GM12878 (cell line): ENCODE data around the gene SPRING1. TPM values are rescaled to one million over a fixed set of nuclear protein-coding genes. Genes with fewer than 3 reads are reported as not detected.

Source experiments
- ATAC-seq: fragments of 200-7000 bp; cut with Tn5 transposase; 3 replicates; pipeline ENCODE4 v1.9.1; 2020; ENCODE audit warnings: mild to moderate bottlenecking, moderate library complexity
- BruUV-seq: library from RNA; stranded (reverse); fragments of 400-500 nt; replicated peaks from 2 replicates; lab custom pipeline; 2021; lab: Mats Ljungman, UMichigan
- CTCF ChIA-PET: fragments of 300-600 bp; sonication (Branson Sonifier 250); formaldehyde crosslinking; extraction: SDS; loops from one replicate; lab custom pipeline; 2021; ENCODE audit warnings: inconsistent platforms; lab: Yijun Ruan, JAX
- POLR2A ChIA-PET: fragments of 350-600 bp; formaldehyde crosslinking; extraction: SDS; loops from one replicate; lab custom pipeline; 2021; ENCODE audit warnings: inconsistent platforms; lab: Charles Lee
- RAD21 ChIA-PET: fragments of 300-600 bp; sonication (Branson Sonifier 250); formaldehyde crosslinking; loops from one replicate; lab custom pipeline; 2023; ENCODE audit warnings: antibody characterized with exemption; ENCODE audit not compliant: unreplicated experiment; lab: Charles Lee
- SMC1A ChIA-PET: fragments of 300-600 bp; sonication (Branson Sonifier 250); formaldehyde crosslinking; loops from one replicate; lab custom pipeline; 2023; ENCODE audit not compliant: unreplicated experiment, uncharacterized antibody; lab: Charles Lee
- DNase-seq: peaks from one replicate; pipeline ENCODE4 v3.0.0-alpha.2; 2011; ENCODE audit warnings: low read depth, low spot score
- FAIRE-seq: peaks from 3 replicates; lab custom pipeline; 2011; peaks lifted over from hg19 to GRCh38; lab: Jason Lieb, UNC
- H2AFZ ChIP-seq: 2 replicates; pipeline ENCODE4 v1.6.0; 2011; ENCODE audit warnings: low read depth, low read length, control low read depth; ENCODE audit not compliant: control insufficient read depth
- H3K27ac ChIP-seq: 2 replicates; pipeline ENCODE4 v1.5.1; 2011; ENCODE audit warnings: control low read depth; ENCODE audit not compliant: control insufficient read depth, insufficient read depth
- H3K27me3 ChIP-seq, 2 experiments: replicated peaks in 1 of 2; 2 replicates each; pipeline versions ENCODE4 v1.6.0 to v1.6.1; 2011; ENCODE audit warnings: low read length in 1 of 2; ENCODE audit not compliant: control insufficient read depth in 2 of 2, insufficient read depth in 2 of 2
- H3K36me3 ChIP-seq, 2 experiments: 2 replicates each; pipeline ENCODE4 v1.5.1; 2011; ENCODE audit warnings: low read length in 1 of 2; ENCODE audit not compliant: control insufficient read depth in 2 of 2, insufficient read depth in 2 of 2
- H3K4me1 ChIP-seq: 2 replicates; pipeline ENCODE4 v1.6.1; 2011; ENCODE audit warnings: mild to moderate bottlenecking, low read length, moderate library complexity, mixed read lengths; ENCODE audit not compliant: control insufficient read depth, insufficient read depth
- H3K4me2 ChIP-seq: 2 replicates; pipeline ENCODE4 v1.6.0; 2011; ENCODE audit warnings: control low read depth; ENCODE audit not compliant: control insufficient read depth, insufficient read depth
- H3K4me3 ChIP-seq: fragments of 200-600 bp; sonication (generic); 2 replicates; pipeline ENCODE4 v1.5.1; 2016
- H3K79me2 ChIP-seq: 2 replicates; pipeline ENCODE4 v1.6.0; 2011; ENCODE audit warnings: low read length; ENCODE audit not compliant: control insufficient read depth, insufficient read depth
- H3K9ac ChIP-seq: 2 replicates; pipeline ENCODE4 v1.8.0; 2011; ENCODE audit warnings: low read length, control low read depth, mixed read lengths; ENCODE audit not compliant: control insufficient read depth, insufficient read depth
- H3K9me3 ChIP-seq: replicated peaks from 3 replicates; pipeline ENCODE4 v1.5.1; 2011; ENCODE audit warnings: mild to moderate bottlenecking, low read length; ENCODE audit not compliant: control insufficient read depth, insufficient read depth
- H4K20me1 ChIP-seq: 2 replicates; pipeline ENCODE4 v1.6.0; 2011; ENCODE audit not compliant: control insufficient read depth, insufficient read depth
- ASH2L ChIP-seq: fragments of 300-600, 200-600 bp; sonication (generic); IDR thresholded peaks from 2 replicates; pipeline ENCODE4 v1.6.1; 2017; ENCODE audit warnings: low read depth, mild to moderate bottlenecking, borderline replicate concordance
- CHD2 ChIP-seq: IDR thresholded peaks from 2 replicates; pipeline ENCODE4 v1.6.1; 2011; ENCODE audit warnings: low read depth, low read length, improper control_type of control experiment, borderline replicate concordance
- CTCF ChIP-seq, 3 experiments: IDR thresholded peaks in 2 of 3; conservative IDR thresholded peaks in 1 of 3; 2 replicates each; pipeline ENCODE4 v1.5.1; 2011; ENCODE audit warnings: low read depth in 3 of 3, low read length in 3 of 3, mild to moderate bottlenecking in 3 of 3, control low read depth in 2 of 3, moderate library complexity in 2 of 3, inconsistent platforms in 1 of 3, mixed read lengths in 1 of 3; ENCODE audit not compliant: control insufficient read depth in 2 of 3, insufficient read depth in 1 of 3; ENCODE audit errors: extremely low read depth in 1 of 3
- EED ChIP-seq: sonication (generic); IDR thresholded peaks from 2 replicates; pipeline ENCODE4 v1.6.1; 2016; ENCODE audit warnings: antibody characterized with exemption, low read depth
- IKZF1 ChIP-seq: fragments of 450-650 bp; conservative IDR thresholded peaks from 2 replicates; pipeline ENCODE4 v1.6.1; 2017; ENCODE audit warnings: antibody characterized with exemption, mild to moderate bottlenecking
- IRF5 ChIP-seq: fragments of 450-650 bp; IDR thresholded peaks from 2 replicates; pipeline ENCODE4 v1.6.1; 2017; ENCODE audit warnings: borderline replicate concordance
- MYC ChIP-seq: IDR thresholded peaks from 2 replicates; pipeline ENCODE4 v1.6.1; 2011; ENCODE audit warnings: mild to moderate bottlenecking, low read length, moderate library complexity, inconsistent platforms; ENCODE audit not compliant: insufficient read depth, insufficient replicate concordance, insufficient read length, severe bottlenecking
- NBN ChIP-seq: fragments of 450-650 bp; IDR thresholded peaks from 2 replicates; pipeline ENCODE4 v1.6.1; 2016
- NFXL1 ChIP-seq: fragments of 450-650 bp; IDR thresholded peaks from 2 replicates; pipeline ENCODE4 v1.6.1; 2017; ENCODE audit warnings: antibody characterized with exemption, mild to moderate bottlenecking, borderline replicate concordance
- NFYB ChIP-seq: IDR thresholded peaks from 2 replicates; pipeline ENCODE4 v1.6.1; 2011; ENCODE audit warnings: low read depth, mild to moderate bottlenecking, low read length, improper control_type of control experiment, moderate library complexity; ENCODE audit not compliant: insufficient read depth
- POU2F2 ChIP-seq: IDR thresholded peaks from 3 replicates; pipeline ENCODE4 v1.6.1; 2011; ENCODE audit warnings: low read depth, mild to moderate bottlenecking, low read length, borderline replicate concordance
- RELA ChIP-seq: fragments of 450-650 bp; IDR thresholded peaks from 2 replicates; pipeline ENCODE4 v1.8.0; 2014; ENCODE audit warnings: borderline replicate concordance; ENCODE audit not compliant: partially characterized antibody
- SMAD1 ChIP-seq: fragments of 450-650 bp; IDR thresholded peaks from 2 replicates; pipeline ENCODE4 v1.6.1; 2018; ENCODE audit warnings: mild to moderate bottlenecking, low read depth; ENCODE audit not compliant: partially characterized antibody
- SMC3 ChIP-seq: IDR thresholded peaks from 2 replicates; pipeline ENCODE4 v1.6.1; 2011; ENCODE audit warnings: low read length, improper control_type of control experiment, borderline replicate concordance
- SP1 ChIP-seq: IDR thresholded peaks from one replicate; pipeline ENCODE4 v1.6.1; 2011; ENCODE audit warnings: low read depth, low read length
- STAT3 ChIP-seq: IDR thresholded peaks from 2 replicates; pipeline ENCODE4 v1.6.1; 2011; ENCODE audit warnings: low read depth, low read length, improper control_type of control experiment
- YY1 ChIP-seq: IDR thresholded peaks from 2 replicates; pipeline ENCODE4 v1.6.1; 2011; ENCODE audit warnings: low read depth, mild to moderate bottlenecking, low read length
- ZNF24 ChIP-seq: fragments of 450-650 bp; IDR thresholded peaks from 2 replicates; pipeline ENCODE4 v1.6.1; 2017; ENCODE audit warnings: antibody characterized with exemption, mild to moderate bottlenecking
- WGBS: methylation state at CpG from one replicate; pipeline ENCODE4 v1.1.6; 2016; ENCODE audit warnings: low lambda C conversion rate; ENCODE audit not compliant: insufficient replicate concordance, insufficient coverage; ENCODE audit errors: missing lambda C conversion rate; 5-methylcytosine and 5-hydroxymethylcytosine counted together
- in situ Hi-C: fragments of 300-500 bp; cut with MboI; formaldehyde crosslinking; loops from 9 replicates; pipeline ENCODE4 v1.14.3; 2018; ENCODE audit warnings: mixed read lengths
- intact Hi-C: fragments of 100-400 bp; cut with micrococcal nuclease; formaldehyde crosslinking; loops from one replicate; pipeline ENCODE4 v1.14.2; 2022; ENCODE audit not compliant: unreplicated experiment
- polyA plus RNA-seq, 11 experiments: library from polyadenylated mRNA; depleted of rRNA in 4 of 11; unstranded in 6 of 11; stranded (reverse) in 5 of 11; fragments of >200 nt; fragmentation: Nextera tagmentation in 4 of 11; fragmentation: Illumina TruSeq in 1 of 11; extraction: Ambion mirVana in 4 of 11; extraction: Trizol in 1 of 11; gene quantifications; 1 replicate in 1 of 11; 2 replicates in 10 of 11; pipeline versions ENCODE4 v1.2.1 to v1.2.3, GENCODE V29; 2011 to 2016; ENCODE audit warnings: inconsistent platforms in 2 of 11, missing spikeins in 2 of 11, low read depth in 1 of 11
- total RNA-seq, 4 experiments: library from RNA; depleted of rRNA in 3 of 4; stranded (reverse); fragments of >200 nt in 3 of 4; fragmentation: Illumina TruSeq in 1 of 4; extraction: Trizol in 1 of 4; gene quantifications; 2 replicates each; pipeline versions ENCODE4 v1.2.1 to v1.2.3, GENCODE V29; 2013 to 2021

The SPRING1 gene
- total and polyA plus RNA-seq, 10 of the 15 experiments (the other 5 are each of a cell fraction or from before 2014, with no cell fraction given), result 2.5 to 25.7 (median 14.3) TPM

DNA sequence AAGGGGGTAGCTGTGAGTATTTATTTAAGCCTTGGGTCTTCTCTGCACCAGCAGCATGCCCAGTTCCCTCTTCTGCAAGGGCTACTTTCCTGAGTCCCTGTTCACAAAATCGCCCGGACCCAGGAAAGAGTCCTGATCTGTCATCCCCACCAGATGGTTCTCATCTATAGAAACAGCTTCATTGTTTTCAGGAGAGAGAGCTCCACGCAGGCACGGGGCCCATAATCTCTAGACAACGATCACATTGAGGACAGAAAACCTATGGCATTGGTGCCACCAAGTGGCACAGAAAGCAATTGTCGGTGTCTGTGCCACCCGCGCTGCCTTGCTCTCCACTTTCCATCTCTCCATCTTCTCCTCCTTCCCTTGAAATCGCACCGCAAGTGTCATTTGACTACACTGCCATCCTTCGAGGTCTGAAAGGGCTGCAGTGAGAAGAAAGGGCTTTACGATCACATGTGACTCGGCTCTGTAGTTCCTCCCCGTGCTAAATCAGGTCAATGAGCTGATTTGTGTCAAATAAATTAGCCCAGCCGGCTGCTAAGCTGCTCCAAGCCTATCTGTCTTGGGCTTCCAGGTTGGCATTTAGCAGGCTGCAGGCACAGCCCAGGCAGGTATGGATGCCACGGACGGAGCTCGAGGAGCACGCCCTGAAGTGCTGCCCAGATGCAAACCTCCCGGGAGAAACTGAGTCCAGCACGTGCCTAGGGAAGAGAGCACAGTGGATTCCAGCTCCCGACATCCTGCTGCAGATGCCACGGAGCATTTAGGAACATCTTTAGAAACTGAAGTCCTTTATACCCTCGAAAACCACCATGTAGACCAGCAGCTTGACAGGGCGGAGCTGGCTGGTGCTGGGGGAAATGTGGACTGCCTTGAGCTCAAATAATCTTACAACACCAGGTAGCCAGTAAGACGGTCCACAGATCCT is 28.8 kb downstream of the SPRING1 start:
- FAIRE-seq (peak; percentile 83), ATAC-seq (peak; percentile 95), DNase-seq (no peak)
- POLR2A ChIA-PET, result no interaction called here
- no peaks in the 10 kb centered on the region for H3K79me2 ChIP-seq
- H3K4me2 ChIP-seq, result peak overlapping the region; percentile 23; the same call in 1 of the 2 replicates
- 17% methylated on average over 26 of the region's 26 CpGs for WGBS
- in situ Hi-C loops (loop anchor here (10.0 kb wide), 1 partner anchor 714 kb away; no protein-coding TSS in a partner anchor), intact Hi-C loops (loop anchor here (1.0 to 10.0 kb wide), 3 partner anchors 246 to 786 kb away; no protein-coding TSS in a partner anchor)
- peaks cover 0 to 3% of the 10 kb centered on the region in 2 experiments; a peak in 1 of 4 replicates for H3K36me3 ChIP-seq
- H3K4me1 ChIP-seq, result no peaks in the 10 kb centered on the region
- RAD21 ChIA-PET, result interaction anchor here (0.6 to 1.7 kb wide), 9 partner anchors 11 to 1048 kb away, joined by 3 to 4 read pairs (median 3); no protein-coding TSS in a partner anchor
- H4K20me1 ChIP-seq, result no peaks in the 10 kb centered on the region
- H3K9me3 ChIP-seq, result no peaks in the 10 kb centered on the region
- no peak overlapping the region for H2AFZ ChIP-seq
- H3K27me3 ChIP-seq, result no peaks in the 10 kb centered on the region; a peak in 1 of 4 replicates
- H3K9ac ChIP-seq, result no peak overlapping the region
- CTCF ChIA-PET, result interaction anchor here (0.6 to 3.3 kb wide), 36 partner anchors 9 to 824 kb away, joined by 3 to 18 read pairs (median 4); no protein-coding TSS in a partner anchor
- no peak overlapping the region for H3K4me3 ChIP-seq
- SMC1A ChIA-PET, result interaction anchor here (0.5 to 1.8 kb wide), 12 partner anchors 10 to 830 kb away, joined by 3 to 6 read pairs (median 3); no protein-coding TSS in a partner anchor
- no peak overlapping the region for H3K27ac ChIP-seq
- no TSS peak for BruUV-seq
- TF ChIP-seq STAT3 (no peak), RELA (no peak), NBN (no peak), SMC3 (peak; percentile 58), MYC (no peak), CTCF (IDR thresholded peaks at IDR 0.05 in 2 of 3, conservative IDR thresholded peaks at IDR 0.05 in 1 of 3; ENCODE audit: control insufficient read depth in 2 of 3, extremely low read depth in 1 of 3, insufficient read depth in 1 of 3, low read depth in 3 of 3, low read length in 3 of 3) (peak; percentile 62 to 69 (median 63); a peak in 5 of 6 replicates), IRF5 (no peak), ASH2L (no peak), POU2F2 (no peak), NFYB (no peak), EED (0 out of 2 replicates have a peak, but pooled peaks have one; percentile 25), ZNF24 (no peak), IKZF1 (no peak), NFXL1 (no peak), SMAD1 (no peak), CHD2 (no peak), SP1 (no peak), YY1 (0 out of 2 replicates have a peak, but pooled peaks have one; percentile 25)
